GM21526 (cell line): ENCODE data around the gene RNFT2.
A peak's percentile ranks its signal among the peaks of the same experiment; 100 is the strongest.

Experiments used
- ATAC-seq: cut with Tn5 transposase; IDR thresholded peaks from one replicate; pipeline ENCODE4 v1.9.1; 2021; ENCODE audit warnings: moderate library complexity; ENCODE audit not compliant: unreplicated experiment, low FRiP score

The RNFT2 gene

GRCh38 chr12:116818341-116818856 lies 80.3 kb downstream of the RNFT2 start:
- ATAC-seq, result peak; percentile 11

- peak; percentile 87 for ATAC-seq
Measured at GRCh38 chr12:116818948-116819832, 81.1 kb downstream of the RNFT2 start.

- no peak for ATAC-seq
Measured at GRCh38 chr12:116820064-116820656, 82.0 kb downstream of the RNFT2 start.

- ATAC-seq, result no peak
Measured at GRCh38 chr12:116821291-116821690, 83.2 kb downstream of the RNFT2 start.

- no peak for ATAC-seq
Measured at GRCh38 chr12:116827432-116827831, 89.3 kb downstream of the RNFT2 start.

GRCh38 chr12:116832353-116832752 lies 94.2 kb downstream of the RNFT2 start:
- no peak for ATAC-seq

- ATAC-seq, result no peak
Measured at GRCh38 chr12:116833474-116833873, 95.4 kb downstream of the RNFT2 start.

GRCh38 chr12:116835484-116835883 lies 97.4 kb downstream of the RNFT2 start:
- ATAC-seq, result no peak

GRCh38 chr12:116837097-116837496 lies 99.0 kb downstream of the RNFT2 start:
- no peak for ATAC-seq

GRCh38 chr12:116838365-116838764 lies 100.2 kb downstream of the RNFT2 start:
- no peak for ATAC-seq

GRCh38 chr12:116839287-116839830 lies 101.2 kb downstream of the RNFT2 start:
- no peak for ATAC-seq

- no peak for ATAC-seq
Measured at GRCh38 chr12:116843085-116843484, 105.0 kb downstream of the RNFT2 start.

GRCh38 chr12:116849216-116849615 lies 111.1 kb downstream of the RNFT2 start:
- no peak for ATAC-seq

- ATAC-seq, result no peak
Measured at GRCh38 chr12:116852303-116852702, 114.2 kb downstream of the RNFT2 start.

- ATAC-seq, result no peak
Measured at GRCh38 chr12:116853507-116853906, 115.4 kb downstream of the RNFT2 start.

- ATAC-seq, result no peak
Measured at GRCh38 chr12:116855744-116856470, 117.8 kb downstream of the RNFT2 start.

GRCh38 chr12:116856729-116857128 lies 118.6 kb downstream of the RNFT2 start:
- no peak for ATAC-seq

- no peak for ATAC-seq
Measured at GRCh38 chr12:116859079-116859478, 121.0 kb downstream of the RNFT2 start.

- ATAC-seq, result no peak
Measured at GRCh38 chr12:116860263-116860662, 122.1 kb downstream of the RNFT2 start.

- ATAC-seq, result peak; percentile 61
Measured at GRCh38 chr12:116861320-116861719, 123.2 kb downstream of the RNFT2 start.

GRCh38 chr12:116862167-116862566 lies 124.1 kb downstream of the RNFT2 start:
- no peak for ATAC-seq
